ENCODE results near the gene TOMM7.
"Not testable (repeated sequence)": the region's sequence is repeated elsewhere in the genome, so short reads cannot be mapped to it uniquely, and the experiment has no call there.

Gene TOMM7

GRCh38 chr7:22781230-22781711 is 41.4 kb downstream of the TOMM7 start:
- DNase-seq: no peak

GRCh38 chr7:22779730-22780323 is 42.8 kb downstream of the TOMM7 start:
- DNase-seq: not testable (repeated sequence)

GRCh38 chr7:22776964-22777363 is 45.7 kb downstream of the TOMM7 start:
- DNase-seq: no peak

GRCh38 chr7:22772885-22773284 is 49.8 kb downstream of the TOMM7 start:
- DNase-seq: no peak

GRCh38 chr7:22771872-22772228 is 50.8 kb downstream of the TOMM7 start:
- DNase-seq: no peak

GRCh38 chr7:22771194-22771871 is 51.3 kb downstream of the TOMM7 start:
- DNase-seq: no peak

GRCh38 chr7:22765609-22766008 is 57.0 kb downstream of the TOMM7 start:
- DNase-seq: no peak

Data from KG1 (cell line).